ENCODE results near the gene TMOD1. TPM values are rescaled to one million over a fixed set of nuclear protein-coding genes. Genes with fewer than 3 reads are reported as not detected.

The TMOD1 gene
- total and polyA plus RNA-seq, 2 of the 13 experiments (the other 11 are each of a cell fraction or from before 2014, with no cell fraction given): 0.04 to 0.07 TPM

DNA sequence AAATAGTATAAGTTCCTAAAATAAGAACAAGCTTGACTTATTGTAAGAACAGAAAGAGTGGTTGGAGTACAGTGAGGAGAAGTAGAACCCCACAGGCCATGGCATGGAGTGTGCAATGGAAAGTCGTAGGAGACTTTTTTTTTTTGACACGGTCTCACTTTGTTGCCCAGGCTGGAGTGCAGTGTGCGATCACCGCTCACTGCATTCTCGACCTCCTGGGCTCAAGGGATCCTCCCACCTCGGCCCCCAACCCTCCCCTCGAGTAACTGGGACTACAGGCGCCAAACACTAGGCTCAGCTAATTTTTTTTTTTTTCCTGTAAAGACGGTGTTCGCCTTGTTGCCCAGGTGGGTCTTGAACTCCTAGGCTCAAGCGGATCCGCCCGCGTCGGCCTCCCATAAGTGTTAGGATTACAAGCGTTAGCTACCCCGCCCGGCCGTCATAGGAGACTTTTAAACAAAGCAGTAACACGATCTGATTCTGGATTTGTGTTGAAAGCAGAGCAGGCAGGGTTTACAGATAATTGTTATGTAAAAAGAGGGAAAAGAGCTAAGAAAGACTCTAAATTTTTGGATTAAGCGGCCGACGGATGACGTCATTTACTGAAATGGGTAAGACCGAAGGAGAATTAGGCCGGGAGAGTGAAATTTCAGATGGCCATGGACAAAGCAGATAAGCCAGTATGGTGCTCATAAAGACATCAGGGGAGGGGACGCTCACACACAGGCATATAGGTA, 130.9 kb downstream of the TMOD1 start (continued):
- TF ChIP-seq, protein P1, sequence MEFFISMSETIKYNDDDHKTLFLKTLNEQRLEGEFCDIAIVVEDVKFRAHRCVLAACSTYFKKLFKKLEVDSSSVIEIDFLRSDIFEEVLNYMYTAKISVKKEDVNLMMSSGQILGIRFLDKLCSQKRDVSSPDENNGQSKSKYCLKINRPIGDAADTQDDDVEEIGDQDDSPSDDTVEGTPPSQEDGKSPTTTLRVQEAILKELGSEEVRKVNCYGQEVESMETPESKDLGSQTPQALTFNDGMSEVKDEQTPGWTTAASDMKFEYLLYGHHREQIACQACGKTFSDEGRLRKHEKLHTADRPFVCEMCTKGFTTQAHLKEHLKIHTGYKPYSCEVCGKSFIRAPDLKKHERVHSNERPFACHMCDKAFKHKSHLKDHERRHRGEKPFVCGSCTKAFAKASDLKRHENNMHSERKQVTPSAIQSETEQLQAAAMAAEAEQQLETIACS (CRISPR knock-in tag; IDR thresholded peaks at IDR 0.05): no peak
- TF ChIP-seq ZNF850 (CRISPR knock-in tag; conservative IDR thresholded peaks at IDR 0.05) (0 out of 2 replicates have a peak, but pooled peaks have one; percentile 32), ZNF510 (CRISPR knock-in tag; IDR thresholded peaks at IDR 0.05; ENCODE audit: low read depth) (0 out of 2 replicates have a peak, but pooled peaks have one; percentile 33)
- TF ChIP-seq, protein P2, sequence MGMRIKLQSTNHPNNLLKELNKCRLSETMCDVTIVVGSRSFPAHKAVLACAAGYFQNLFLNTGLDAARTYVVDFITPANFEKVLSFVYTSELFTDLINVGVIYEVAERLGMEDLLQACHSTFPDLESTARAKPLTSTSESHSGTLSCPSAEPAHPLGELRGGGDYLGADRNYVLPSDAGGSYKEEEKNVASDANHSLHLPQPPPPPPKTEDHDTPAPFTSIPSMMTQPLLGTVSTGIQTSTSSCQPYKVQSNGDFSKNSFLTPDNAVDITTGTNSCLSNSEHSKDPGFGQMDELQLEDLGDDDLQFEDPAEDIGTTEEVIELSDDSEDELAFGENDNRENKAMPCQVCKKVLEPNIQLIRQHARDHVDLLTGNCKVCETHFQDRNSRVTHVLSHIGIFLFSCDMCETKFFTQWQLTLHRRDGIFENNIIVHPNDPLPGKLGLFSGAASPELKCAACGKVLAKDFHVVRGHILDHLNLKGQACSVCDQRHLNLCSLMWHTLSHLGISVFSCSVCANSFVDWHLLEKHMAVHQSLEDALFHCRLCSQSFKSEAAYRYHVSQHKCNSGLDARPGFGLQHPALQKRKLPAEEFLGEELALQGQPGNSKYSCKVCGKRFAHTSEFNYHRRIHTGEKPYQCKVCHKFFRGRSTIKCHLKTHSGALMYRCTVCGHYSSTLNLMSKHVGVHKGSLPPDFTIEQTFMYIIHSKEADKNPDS (CRISPR knock-in tag; IDR thresholded peaks at IDR 0.05): no peak

DNA sequence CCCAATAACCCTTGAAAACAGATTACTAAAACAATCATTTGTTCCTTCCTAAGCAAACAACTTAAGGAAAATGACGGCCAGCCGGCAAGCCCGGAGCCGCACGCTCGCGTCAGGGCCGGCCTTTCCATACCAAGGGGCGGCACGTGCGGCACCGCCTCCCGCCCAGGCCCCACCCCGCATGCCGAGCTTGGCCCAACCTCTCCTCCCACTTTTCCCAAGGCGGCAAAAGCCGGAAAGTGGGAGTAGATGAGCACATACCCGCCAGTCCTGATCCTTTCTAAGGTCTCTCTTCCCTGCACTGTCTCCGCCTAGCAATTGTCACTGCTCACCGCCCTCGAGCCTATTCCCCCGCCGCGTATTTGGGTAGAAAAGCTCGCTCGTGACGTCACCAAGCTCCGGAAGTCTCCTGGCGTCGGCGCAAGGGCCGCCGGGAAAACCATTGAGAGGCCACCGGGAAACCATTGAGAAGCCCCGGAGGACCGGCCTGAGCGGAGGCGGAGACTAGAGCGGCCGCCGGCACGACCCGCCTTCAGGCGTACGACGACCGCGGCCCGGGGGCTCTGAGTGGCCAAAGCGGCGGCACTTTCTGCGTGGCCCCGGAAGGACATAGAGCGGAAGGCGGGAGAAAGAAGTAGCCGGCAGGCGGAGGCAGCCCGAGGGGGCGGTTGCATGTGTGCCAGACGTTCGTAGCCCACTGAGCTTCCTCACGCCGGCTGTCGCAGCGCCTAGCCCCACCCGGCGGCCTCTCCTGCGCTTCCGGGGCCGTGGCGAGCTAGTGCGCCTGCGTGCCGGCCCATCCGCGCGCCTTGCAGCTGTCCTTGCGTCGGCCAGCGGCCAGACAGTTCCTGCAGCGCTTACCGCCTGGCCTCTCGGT, 131.8 kb downstream of the TMOD1 start, which contains the start of the genes NCBP1 and TSTD2:
NCBP1 (plus strand) TSS at position 837 of the 874 bp plus-strand sequence. CDS start 61 bp downstream, outside the sequence.
TSTD2 (minus strand) TSS at position 384 of the 874 bp plus-strand sequence. CDS start 5,806 bp downstream, outside the sequence.
- no peaks in the 10 kb centered on the region for H3K36me3 ChIP-seq (replicated peaks in 1 of 2; ENCODE audit: control insufficient read depth in 1 of 2, insufficient read depth in 2 of 2, low read length in 2 of 2)
- 0% methylated on average over 17 of the region's 83 CpGs for WGBS (ENCODE audit: low lambda C conversion rate)
- peak within 1 kb of the TSS; percentile 93 for H3K4me2 ChIP-seq (ENCODE audit: low read depth, low read length)
- BruUV-seq (replicated peaks): no TSS peak
- H3K27ac ChIP-seq (ENCODE audit: extremely low read length, insufficient read depth, low read length): peak within 1 kb of the TSS; percentile 98
- H3K4me1 ChIP-seq (ENCODE audit: insufficient read depth, low read length): peaks cover 51% of the 10 kb centered on the region
- peak within 1 kb of the TSS; percentile 97 for H3K9ac ChIP-seq (ENCODE audit: insufficient read depth, low read depth, low read length)
- peaks cover 0 to 8% of the 10 kb centered on the region in 2 experiments; a peak in 1 of 5 replicates for H3K27me3 ChIP-seq (ENCODE audit: control insufficient read depth in 1 of 2, insufficient read depth in 2 of 2, low read length in 2 of 2)
- DNase-seq (ENCODE audit: low spot score): peak; percentile 95
- in situ Hi-C loops (cut with HindIII; ENCODE audit: extremely low pct_ligation_motif_present, low pct_unique_long_range_greater_than_20kb) (no loop called here), intact Hi-C loops (cut with micrococcal nuclease; ENCODE audit: unreplicated experiment) (loop anchor here (10.0 kb wide), 1 partner anchor 352 kb away; the partner anchor contains the start of gene ANP32B)
- peaks cover 77% of the 10 kb centered on the region for H3K79me2 ChIP-seq (ENCODE audit: insufficient read depth, low read length)
- H3K9me3 ChIP-seq (ENCODE audit: low read length): no peaks in the 10 kb centered on the region
- H2AFZ ChIP-seq (ENCODE audit: low read length): peak within 1 kb of the TSS; percentile 54
- peak within 1 kb of the TSS; percentile 89 to 96 (median 89) for H3K4me3 ChIP-seq (replicated peaks in 1 of 3; ENCODE audit: insufficient read depth in 1 of 3, low read depth in 2 of 3, low read length in 3 of 3)
- CTCF ChIA-PET (ENCODE audit: low intra/inter-chr PET ratio, low total read pairs): no interaction called here
- H4K20me1 ChIP-seq (ENCODE audit: insufficient read depth, low read length): peaks cover 7% of the 10 kb centered on the region
- FAIRE-seq: peak; percentile 82
- POLR2A ChIA-PET: interaction anchor here (0.7 to 2.5 kb wide), 28 partner anchors 10 to 779 kb away, joined by 3 to 20 read pairs (median 4); partner anchors contain the start of genes ANP32B, NANS, TDRD7 and TMOD1
- ATAC-seq: peak; percentile 96
- TF ChIP-seq ZNF530 (CRISPR knock-in tag; IDR thresholded peaks at IDR 0.05; ENCODE audit: low read depth): peak; percentile 62; the same call in 1 of the 2 replicates
- TF ChIP-seq, protein P3, sequence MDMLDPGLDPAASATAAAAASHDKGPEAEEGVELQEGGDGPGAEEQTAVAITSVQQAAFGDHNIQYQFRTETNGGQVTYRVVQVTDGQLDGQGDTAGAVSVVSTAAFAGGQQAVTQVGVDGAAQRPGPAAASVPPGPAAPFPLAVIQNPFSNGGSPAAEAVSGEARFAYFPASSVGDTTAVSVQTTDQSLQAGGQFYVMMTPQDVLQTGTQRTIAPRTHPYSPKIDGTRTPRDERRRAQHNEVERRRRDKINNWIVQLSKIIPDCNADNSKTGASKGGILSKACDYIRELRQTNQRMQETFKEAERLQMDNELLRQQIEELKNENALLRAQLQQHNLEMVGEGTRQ (IDR thresholded peaks at IDR 0.05; ENCODE audit: low read depth, low read length): peak; percentile 46; the same call in 1 of the 2 replicates
- TF ChIP-seq, protein P3 (CRISPR knock-in tag; IDR thresholded peaks at IDR 0.05; ENCODE audit: borderline replicate concordance): peak; percentile 73; the same call in 1 of the 2 replicates
- peak; percentile 98 for TF ChIP-seq GABPB1 (CRISPR knock-in tag; IDR thresholded peaks at IDR 0.05)
- peak; percentile 93; the same call in 1 of the 2 replicates for TF ChIP-seq ELF4 (CRISPR knock-in tag; IDR thresholded peaks at IDR 0.05; ENCODE audit: borderline replicate concordance)
- TF ChIP-seq ZNF558 (CRISPR knock-in tag; IDR thresholded peaks at IDR 0.05; ENCODE audit: borderline replicate concordance): peak; percentile 70; the same call in 1 of the 2 replicates
- 0 out of 2 replicates have a peak, but pooled peaks have one; percentile 13 for TF ChIP-seq KLF6 (CRISPR knock-in tag; IDR thresholded peaks at IDR 0.05)
- TF ChIP-seq ZNF788 (CRISPR knock-in tag; IDR thresholded peaks at IDR 0.05; ENCODE audit: borderline replicate concordance): peak; percentile 75
- TF ChIP-seq ZNF557 (CRISPR knock-in tag; IDR thresholded peaks at IDR 0.05): no peak
- peak; percentile 53 for TF ChIP-seq ISL2 (CRISPR knock-in tag; IDR thresholded peaks at IDR 0.05)
